DMS79 (cell line): ENCODE data around the gene OR6C75.
"Not testable (repeated sequence)": the region's sequence is repeated elsewhere in the genome, so short reads cannot be mapped to it uniquely, and the experiment has no call there.

Experiments
- DNase-seq: peaks from one replicate; lab custom pipeline; 2025; lab: John Stamatoyannopoulos, UW

OR6C75 gene

GRCh38 chr12:55362675-55363074 is at the start of gene OR6C75:
TSS of gene OR6C75 (plus strand) at chr12:55362975. CDS start at chr12:55365111, 2,136 bp downstream.
- DNase-seq = no peak

DNA sequence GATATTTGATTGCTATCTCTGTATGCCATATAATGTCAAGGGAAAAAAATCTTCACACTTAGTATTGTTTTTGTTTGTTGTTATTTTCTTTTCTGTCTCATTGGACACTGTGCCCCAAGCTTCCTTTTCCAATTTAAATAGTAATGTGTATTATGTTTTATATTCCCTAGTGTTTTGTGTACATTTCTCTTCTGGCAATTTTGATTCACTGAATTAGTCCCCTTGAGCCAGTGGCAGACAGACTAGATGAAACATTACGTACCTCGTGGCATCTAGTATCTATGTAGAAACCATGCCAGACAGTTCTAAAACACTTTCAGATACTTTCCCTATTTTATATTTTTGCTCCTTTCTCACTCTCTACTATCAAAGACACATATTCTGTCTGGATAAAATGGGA is 48.7 kb upstream of the OR6C75 start, which contains the start of gene OR6C1:
OR6C1 (plus strand) TSS at position 301 of the 400 bp plus-strand sequence. CDS start 6,257 bp downstream, outside the sequence.
- no peak for DNase-seq

DNA sequence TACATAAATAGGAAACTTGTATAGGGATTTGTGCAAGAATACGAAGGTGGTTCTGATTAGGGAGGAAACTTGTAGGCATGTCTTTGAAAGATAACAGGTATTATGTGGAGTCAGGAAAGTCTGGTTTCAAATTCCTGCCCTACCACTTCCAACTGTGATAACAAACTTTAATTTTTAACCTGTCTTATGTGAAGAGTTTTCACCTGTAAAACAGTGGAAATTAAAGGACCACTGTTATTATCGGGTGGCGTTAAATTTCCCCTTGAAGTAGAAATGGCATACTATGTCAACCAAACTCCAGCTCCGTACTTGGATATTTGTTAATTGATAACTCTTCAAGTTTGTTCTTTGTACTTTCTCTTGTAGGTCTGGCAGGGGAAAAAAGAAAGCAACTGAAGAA is 42.6 kb upstream of the OR6C75 start:
- no peak for DNase-seq

- DNase-seq = not testable (repeated sequence)
Measured at GRCh38 chr12:55325801-55326200, 37.0 kb upstream of the OR6C75 start.

DNA sequence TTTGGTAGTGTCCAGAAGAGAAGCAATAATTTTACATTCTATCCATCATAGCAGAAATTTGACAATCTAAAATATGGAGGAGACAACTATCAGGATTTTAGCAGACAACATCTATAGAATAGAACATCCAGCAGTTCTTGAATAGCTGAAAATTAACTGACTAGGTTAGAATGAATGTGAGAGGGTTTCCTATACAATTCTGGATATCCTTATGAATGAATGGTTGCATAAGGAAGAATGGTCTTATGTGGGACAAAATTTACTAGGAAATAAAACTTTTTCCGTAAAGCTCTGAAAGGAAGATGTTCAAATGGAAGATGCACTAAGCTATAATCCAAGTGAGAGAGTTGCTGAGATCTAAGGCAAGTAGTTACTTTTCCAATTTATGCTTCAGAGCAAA is 32.3 kb upstream of the OR6C75 start, which contains the start of gene OR6C3:
OR6C3 (plus strand) TSS at position 301 of the 400 bp plus-strand sequence. CDS start 955 bp downstream, outside the sequence.
- DNase-seq = no peak

DNA sequence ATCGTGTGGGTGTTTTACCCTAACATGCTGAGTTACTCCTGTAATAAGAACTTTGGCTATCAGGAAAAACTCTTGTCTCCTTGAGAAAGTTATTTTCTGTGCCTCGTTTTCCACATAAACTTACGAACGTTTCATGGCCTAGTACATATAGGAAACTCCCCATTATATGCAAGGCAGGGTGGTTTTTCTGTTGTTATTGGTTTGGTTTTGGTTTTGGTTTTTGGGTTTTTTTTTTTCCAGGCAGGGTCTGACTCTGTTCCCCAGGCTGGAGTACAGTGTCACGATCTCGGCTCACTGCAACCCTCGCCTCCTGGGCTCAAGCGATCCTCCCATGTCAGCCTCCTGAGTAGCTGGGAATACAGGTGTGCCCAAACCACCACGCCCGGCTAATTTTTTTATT is 26.8 kb upstream of the OR6C75 start:
- no peak for DNase-seq

- not testable (repeated sequence) for DNase-seq
Measured at GRCh38 chr12:55355338-55355737, 7.4 kb upstream of the OR6C75 start.

DNA sequence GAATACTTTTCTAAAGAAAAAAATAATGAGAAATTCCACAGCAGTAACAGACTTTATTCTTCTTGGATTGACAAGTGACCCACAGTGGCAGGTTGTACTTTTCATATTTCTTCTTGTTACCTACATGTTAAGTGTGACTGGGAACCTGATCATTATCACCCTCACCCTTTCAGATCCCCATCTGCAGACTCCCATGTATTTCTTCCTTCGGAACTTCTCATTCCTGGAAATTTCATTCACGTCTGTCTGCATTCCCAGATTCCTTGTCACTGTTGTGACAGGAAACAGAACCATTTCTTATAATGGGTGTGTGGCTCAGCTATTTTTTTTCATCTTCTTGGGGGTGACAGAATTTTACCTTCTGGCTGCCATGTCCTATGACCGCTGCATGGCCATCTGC is 2.3 kb downstream of the OR6C75 start:
- no peak for DNase-seq

GRCh38 chr12:55372521-55372920 is 9.7 kb downstream of the OR6C75 start:
- no peak for DNase-seq

DNA sequence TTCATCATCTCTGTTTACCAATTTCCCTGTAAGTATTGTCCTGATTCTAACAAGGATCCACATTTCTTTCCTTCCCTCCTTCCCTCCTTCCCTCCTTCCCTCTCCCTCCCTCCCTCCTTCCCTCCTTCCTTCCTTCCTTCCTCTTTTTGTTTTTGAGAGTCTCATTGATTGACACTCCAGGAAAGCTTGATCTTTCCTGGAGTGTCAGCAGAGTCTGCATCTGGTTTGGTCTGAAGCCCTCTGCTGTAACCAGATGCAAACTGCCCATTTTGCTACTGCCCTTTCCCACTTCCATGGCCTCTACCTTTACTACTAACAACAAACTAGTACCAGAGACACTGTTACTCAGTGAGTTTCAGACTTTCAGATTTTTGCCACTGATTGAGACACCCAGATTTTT is 23.1 kb downstream of the OR6C75 start:
- no peak for DNase-seq

- no peak for DNase-seq
Measured at GRCh38 chr12:55392032-55392795, 29.4 kb downstream of the OR6C75 start.

DNA sequence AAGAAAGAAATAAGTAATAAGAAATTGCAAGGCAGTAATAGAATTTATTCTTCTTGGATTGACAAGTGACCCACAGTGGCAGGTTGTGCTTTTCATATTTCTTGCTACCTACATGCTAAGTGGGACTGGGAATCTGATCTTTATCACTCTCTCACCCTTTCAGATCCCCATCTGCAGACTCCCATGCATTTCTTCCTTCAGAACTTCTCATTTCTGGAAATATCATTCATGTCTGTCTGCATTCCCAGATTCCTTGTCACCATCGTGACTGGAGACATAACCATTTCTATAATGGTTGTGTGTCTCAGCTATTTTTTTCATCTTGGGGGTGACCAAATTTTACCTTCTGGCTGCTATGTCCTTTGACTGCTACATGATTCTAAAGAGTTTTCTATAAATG is 33.6 kb downstream of the OR6C75 start:
- no peak for DNase-seq

DNA sequence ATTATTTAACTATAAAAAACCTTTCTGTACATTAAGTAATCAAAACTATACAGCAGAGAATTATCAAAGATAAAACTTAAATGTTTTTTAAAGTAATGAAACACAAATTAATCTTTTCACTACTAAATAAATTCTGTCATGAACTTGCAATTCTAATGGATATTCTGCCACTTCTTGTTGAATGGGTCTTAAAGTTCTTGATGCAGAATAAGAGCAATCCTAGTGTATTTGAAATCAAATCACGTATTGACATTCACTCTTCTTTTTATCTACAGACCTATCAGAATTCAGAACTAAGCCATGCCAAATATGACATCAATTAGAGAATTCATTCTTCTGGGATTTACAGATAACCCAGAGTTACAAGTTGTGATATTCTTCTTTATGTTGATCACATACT is 37.5 kb downstream of the OR6C75 start, which contains the start of gene OR6C65:
OR6C65 (plus strand) TSS at position 301 of the 400 bp plus-strand sequence; CDS start at position 301, 0 bp downstream.
- no peak for DNase-seq

GRCh38 chr12:55407866-55408265 is 45.1 kb downstream of the OR6C75 start:
- DNase-seq = no peak

- DNase-seq = not testable (repeated sequence)
Measured at GRCh38 chr12:55409133-55409532, 46.4 kb downstream of the OR6C75 start.

GRCh38 chr12:55412138-55412537 is 49.4 kb downstream of the OR6C75 start:
- DNase-seq = not testable (repeated sequence)

DNA sequence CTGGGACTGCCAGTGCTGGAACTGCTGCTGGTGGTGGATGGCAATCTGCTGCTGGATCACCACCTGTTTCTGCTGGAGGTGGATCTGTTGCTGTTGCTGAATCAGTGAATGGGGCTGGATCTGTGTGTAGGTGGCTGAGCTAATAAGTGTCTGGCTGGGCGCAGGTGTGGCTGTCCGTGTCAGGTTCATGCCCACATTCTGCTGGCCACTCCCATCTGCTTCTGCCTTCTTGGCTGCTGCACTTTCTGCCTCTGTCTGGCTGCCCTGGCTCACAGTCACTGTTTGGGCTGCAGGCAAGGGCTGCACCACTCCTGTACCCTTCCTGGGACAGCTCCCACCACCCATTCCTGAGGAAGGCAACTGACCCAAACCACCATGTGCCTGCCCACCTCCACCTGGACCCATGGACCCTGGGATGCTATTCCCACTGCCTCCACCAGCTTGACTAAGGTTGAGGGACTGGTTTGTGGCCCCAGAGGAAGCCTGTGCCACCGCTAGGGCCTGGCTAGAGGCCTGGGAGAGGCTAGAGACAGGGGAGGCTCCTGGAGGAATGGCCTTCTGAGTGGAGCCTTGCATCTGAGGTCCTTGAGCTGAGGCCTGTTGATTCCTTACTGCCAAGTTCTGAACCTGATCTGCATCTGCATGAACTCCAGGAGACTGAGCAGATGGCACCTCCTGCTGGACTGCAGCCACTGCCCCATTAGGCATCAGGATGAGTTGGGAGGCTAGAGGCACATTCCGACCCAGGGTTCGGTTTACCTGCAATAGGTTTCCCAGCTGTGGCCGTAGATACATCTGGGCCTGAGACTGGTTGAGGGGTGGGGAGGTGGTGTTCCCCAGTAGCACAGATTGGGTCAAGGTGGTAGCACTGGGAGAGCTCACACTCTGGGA is 51.0 kb downstream of the OR6C75 start:
- DNase-seq = not testable (repeated sequence)

DNA sequence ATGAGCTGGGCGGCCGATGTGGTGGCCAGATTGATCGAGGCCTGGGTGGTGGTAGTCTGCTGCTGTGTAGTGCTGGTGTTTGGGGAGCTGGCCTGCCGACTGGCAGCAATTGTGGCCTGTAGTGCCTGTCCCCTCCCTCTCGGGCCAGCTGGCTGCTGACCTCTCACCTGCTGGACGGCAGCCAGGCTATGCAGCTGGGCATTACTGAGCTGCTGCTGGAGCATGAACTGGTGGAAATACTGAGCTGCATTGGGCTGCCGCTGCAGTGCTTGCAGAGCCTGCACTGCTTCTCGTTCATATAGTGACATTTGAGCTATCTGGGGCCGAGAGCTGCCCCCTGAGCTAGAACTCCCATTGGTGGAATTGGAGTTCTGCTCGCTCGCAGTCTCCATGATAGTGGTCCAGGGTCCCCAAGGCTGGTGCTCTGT is 51.6 kb downstream of the OR6C75 start:
- DNase-seq = not testable (repeated sequence)

GRCh38 chr12:55414889-55415288 is 52.1 kb downstream of the OR6C75 start:
- DNase-seq = not testable (repeated sequence)

DNA sequence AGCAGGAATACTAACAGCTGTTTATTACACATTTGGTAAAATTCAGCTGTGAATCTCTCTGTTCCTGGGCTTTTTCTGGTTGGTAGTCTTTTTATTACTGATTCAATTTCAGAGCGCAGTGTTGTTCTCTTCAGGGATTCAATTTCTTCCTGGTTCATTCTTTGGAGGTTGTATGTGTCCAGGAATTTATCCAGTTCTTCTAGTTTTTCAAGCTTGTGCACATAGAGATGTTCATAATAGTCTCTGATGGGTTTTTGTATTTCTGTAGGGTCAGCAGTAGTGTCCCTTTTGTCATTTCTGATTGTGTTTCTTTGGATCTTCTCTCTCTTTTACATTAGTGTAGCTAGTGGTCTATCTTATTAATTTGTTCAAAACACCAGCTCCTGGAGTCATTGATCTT is 54.2 kb downstream of the OR6C75 start:
- no peak for DNase-seq
